ENCODE results near the gene ZNF534. TPM values are rescaled to one million over a fixed set of nuclear protein-coding genes. Genes with fewer than 3 reads are reported as not detected.
A peak's percentile ranks its signal among the peaks of the same experiment; 100 is the strongest.
"Not testable (repeated sequence)": the region's sequence is repeated elsewhere in the genome, so short reads cannot be mapped to it uniquely, and the experiment has no call there.

ZNF534 gene
- total RNA-seq, 2 experiments from 2014 or later, result not detected

GRCh38 chr19:52492201-52492993 lies 63.4 kb downstream of the ZNF534 start:
- intact Hi-C loops (cut with micrococcal nuclease), result no loop called here
- peaks cover 24% of the 10 kb centered on the region for H3K36me3 Mint-ChIP-seq (ENCODE audit: low read depth)
- H3K4me3 Mint-ChIP-seq, result peak overlapping the region; percentile 18

DNA sequence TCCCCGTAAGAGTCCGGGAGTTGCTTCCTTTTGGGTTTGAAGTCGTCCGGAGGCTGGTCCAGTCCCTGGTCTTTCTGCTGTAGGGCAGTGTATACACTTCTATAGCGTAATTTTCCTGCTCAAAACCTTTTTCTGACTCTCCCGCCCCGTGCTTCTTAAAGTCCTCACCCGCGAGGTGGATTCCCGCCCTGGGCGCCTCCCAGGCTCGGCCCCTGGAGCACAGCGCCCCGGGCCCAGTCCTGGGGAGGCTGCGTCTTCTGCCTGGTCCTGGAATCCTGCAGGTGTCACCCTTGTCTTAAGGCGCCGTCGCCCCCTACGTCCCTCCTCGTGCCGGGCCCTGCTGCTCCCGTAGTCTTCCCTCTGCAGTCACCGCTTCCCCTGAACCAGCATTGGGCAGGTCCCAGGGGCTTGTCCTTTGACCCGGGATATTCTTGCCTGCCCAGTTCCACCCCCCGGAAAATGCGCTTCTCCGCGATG lies 64.1 kb downstream of the ZNF534 start:
- peak; percentile 47 for ATAC-seq
- peaks cover 46% of the 10 kb centered on the region for H3K9me3 Mint-ChIP-seq

More at GRCh38 chr19:52492201-52492993, 63.4 kb downstream of the ZNF534 start:
- H3K9me3 Mint-ChIP-seq, result peaks cover 40% of the 10 kb centered on the region
- peaks cover 5% of the 10 kb centered on the region for H3K27me3 Mint-ChIP-seq
- no peaks in the 10 kb centered on the region for H3K4me1 Mint-ChIP-seq (ENCODE audit: low read depth)
- TF ChIP-seq CTCF (IDR thresholded peaks at IDR 0.05), result no peak
- ChIA-PET CTCF (no interaction called here), POLR2A (interaction anchor here (0.6 kb wide), 1 partner anchor 14 kb away, joined by 3 read pairs; no protein-coding TSS in a partner anchor)
- peak; percentile 43 for DNase-seq
- peak; percentile 69 for ATAC-seq
- H3K27ac Mint-ChIP-seq, result no peak overlapping the region

DNA sequence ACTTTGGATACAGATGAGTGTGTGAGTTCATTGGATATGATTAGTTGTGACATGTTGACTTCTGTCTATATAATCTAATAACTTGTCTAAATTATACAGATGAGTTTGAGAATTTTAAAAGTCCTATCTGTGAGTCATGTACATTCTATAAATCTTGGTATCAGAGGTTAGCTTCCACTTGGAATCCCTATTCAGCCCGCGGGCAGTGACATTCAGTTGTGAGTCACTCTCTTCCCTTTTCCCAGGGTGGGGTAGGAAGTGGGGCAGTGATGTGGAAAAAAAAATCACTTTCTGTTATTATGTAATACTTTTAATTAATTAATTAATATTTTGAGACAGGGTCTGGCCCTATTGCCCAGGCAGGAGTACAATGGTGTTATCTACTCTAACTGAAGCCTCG lies 65.6 kb downstream of the ZNF534 start:
- H3K27ac Mint-ChIP-seq, result no peak overlapping the region
- H3K4me3 Mint-ChIP-seq, result no peak overlapping the region
- POLR2A ChIA-PET, result no interaction called here

More for the DNA sequence above, 64.1 kb downstream of the ZNF534 start:
- H3K4me1 Mint-ChIP-seq (ENCODE audit: low read depth), result no peaks in the 10 kb centered on the region
- H3K36me3 Mint-ChIP-seq (ENCODE audit: low read depth), result peaks cover 29% of the 10 kb centered on the region
- intact Hi-C loops (cut with micrococcal nuclease), result no loop called here
- TF ChIP-seq CTCF (IDR thresholded peaks at IDR 0.05), result no peak
- H3K4me3 Mint-ChIP-seq, result peak overlapping the region; percentile 18
- CTCF ChIA-PET, result no interaction called here
- DNase-seq, result peak; percentile 20
- POLR2A ChIA-PET, result no interaction called here
- H3K27ac Mint-ChIP-seq, result no peak overlapping the region
- H3K27me3 Mint-ChIP-seq, result peaks cover 5% of the 10 kb centered on the region

DNA sequence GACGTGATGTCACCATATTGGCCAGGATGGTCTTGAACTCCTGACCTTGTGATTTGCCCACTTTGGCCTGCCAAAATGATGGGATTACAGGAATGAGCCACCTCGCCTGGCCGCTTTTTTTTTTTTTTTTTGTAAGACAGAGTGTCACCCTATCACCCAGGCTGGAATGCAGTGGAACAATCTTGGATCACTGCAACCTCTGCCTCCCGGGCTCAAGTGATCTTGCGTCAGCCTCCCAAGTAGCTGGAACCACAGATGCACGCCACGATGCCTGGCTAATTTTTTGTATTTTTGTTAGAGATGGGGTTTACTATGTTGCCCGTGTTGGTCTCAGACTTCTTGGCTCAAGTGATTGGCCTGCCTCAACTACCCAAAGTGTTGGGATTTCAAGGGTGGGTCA lies 69.6 kb downstream of the ZNF534 start:
- ATAC-seq, result no peak
- POLR2A ChIA-PET, result no interaction called here
- DNase-seq, result no peak
- Mint-ChIP-seq H3K36me3 (ENCODE audit: low read depth) (peaks cover 44% of the 10 kb centered on the region), H3K27me3 (peaks cover under 1% of the 10 kb centered on the region), H3K9me3 (peaks cover 46% of the 10 kb centered on the region), H3K4me1 (ENCODE audit: low read depth) (no peaks in the 10 kb centered on the region), H3K4me3 (no peak overlapping the region), H3K27ac (no peak overlapping the region)
- TF ChIP-seq CTCF (IDR thresholded peaks at IDR 0.05), result no peak
- CTCF ChIA-PET, result no interaction called here
- intact Hi-C loops (cut with micrococcal nuclease), result no loop called here

More for the DNA sequence above, 65.6 kb downstream of the ZNF534 start:
- no peak for TF ChIP-seq CTCF (IDR thresholded peaks at IDR 0.05)
- Mint-ChIP-seq H3K9me3 (peaks cover 45% of the 10 kb centered on the region), H3K36me3 (ENCODE audit: low read depth) (peaks cover 31% of the 10 kb centered on the region), H3K27me3 (peaks cover 5% of the 10 kb centered on the region), H3K4me1 (ENCODE audit: low read depth) (no peaks in the 10 kb centered on the region)
- no peak for ATAC-seq
- CTCF ChIA-PET, result no interaction called here
- intact Hi-C loops (cut with micrococcal nuclease), result no loop called here
- no peak for DNase-seq

- H3K27me3 Mint-ChIP-seq; ATAC-seq; H3K4me3 Mint-ChIP-seq; H3K4me1 Mint-ChIP-seq (ENCODE audit: low read depth); POLR2A ChIA-PET; intact Hi-C loops (cut with micrococcal nuclease); DNase-seq; H3K27ac Mint-ChIP-seq; CTCF ChIA-PET: not testable (repeated sequence)
- peaks cover 45% of the 10 kb centered on the region for H3K9me3 Mint-ChIP-seq
- peaks cover 50% of the 10 kb centered on the region for H3K36me3 Mint-ChIP-seq (ENCODE audit: low read depth)
Observed at GRCh38 chr19:52500474-52500873, 71.5 kb downstream of the ZNF534 start.

- intact Hi-C loops (cut with micrococcal nuclease); ATAC-seq; DNase-seq; H3K4me1 Mint-ChIP-seq (ENCODE audit: low read depth); POLR2A ChIA-PET; H3K27me3 Mint-ChIP-seq; CTCF ChIA-PET; H3K4me3 Mint-ChIP-seq; H3K27ac Mint-ChIP-seq: not testable (repeated sequence)
- Mint-ChIP-seq H3K9me3 (peaks cover 41% of the 10 kb centered on the region), H3K36me3 (ENCODE audit: low read depth) (peaks cover 50% of the 10 kb centered on the region)
Observed at GRCh38 chr19:52500991-52501390, 72.0 kb downstream of the ZNF534 start.

Data from activated CD8-positive, alpha-beta T cell treated with anti-CD3 and anti-CD28 coated beads for 36 hours (primary cell).